K562 (cell line): Measurements from ENCODE around the gene RTBDN. TPM values are rescaled to one million over a fixed set of nuclear protein-coding genes. Genes with fewer than 3 reads are reported as not detected.

Source experiments
- ATAC-seq: fragments of 200-7000 bp; cut with Tn5 transposase; 3 replicates; pipeline ENCODE4 v1.9.1; 2020; ENCODE audit warnings: moderate library complexity
- BruUV-seq: library from RNA; stranded (reverse); fragments of 400-500 nt; replicated peaks from 2 replicates; lab custom pipeline; 2021; lab: Mats Ljungman, UMichigan
- CTCF ChIA-PET: fragments of 300-600 bp; formaldehyde crosslinking; extraction: SDS; loops from one replicate; lab custom pipeline; 2021; ENCODE audit warnings: low intra/inter-chr PET ratio; lab: Yijun Ruan, JAX
- POLR2A ChIA-PET: fragments of 300-600, 350-650 bp; sonication (Branson Sonifier 250); formaldehyde crosslinking; extraction: SDS; loops from one replicate; lab custom pipeline; 2021; ENCODE audit warnings: antibody characterized with exemption, inconsistent platforms; lab: Yijun Ruan, JAX
- DNase-seq, 4 experiments: peaks; one replicate each; pipeline versions ENCODE4 v3.0.0 to v3.0.0-alpha.2; 2011 to 2018; ENCODE audit warnings: low spot score in 3 of 4, mixed read lengths in 3 of 4; ENCODE audit errors: extremely low read depth in 1 of 4
- FAIRE-seq: peaks from 2 replicates; lab custom pipeline; 2011; peaks lifted over from hg19 to GRCh38; lab: Jason Lieb, UNC
- H2AFZ ChIP-seq: 2 replicates; pipeline ENCODE4 v1.6.0; 2011; ENCODE audit warnings: low read depth, low read length, control low read depth, inconsistent platforms
- H3K27ac ChIP-seq: fragments of 200-600 bp; 3 replicates; pipeline ENCODE4 v1.8.0; 2011; ENCODE audit warnings: low read depth, mild to moderate bottlenecking, control low read depth, inconsistent platforms, low read length, moderate library complexity, mixed read lengths; ENCODE audit errors: extremely low read depth
- H3K27me3 ChIP-seq, 2 experiments: fragments of 300-600 bp in 1 of 2; 2 replicates in 1 of 2; 3 replicates in 1 of 2; pipeline versions ENCODE4 v1.6.0 to v1.8.0; 2011; ENCODE audit warnings: inconsistent platforms in 2 of 2, low read length in 2 of 2, mild to moderate bottlenecking in 1 of 2, mixed read lengths in 1 of 2, moderate library complexity in 1 of 2; ENCODE audit not compliant: control insufficient read depth in 2 of 2, insufficient read depth in 2 of 2
- H3K36me3 ChIP-seq: fragments of 300-600 bp; 3 replicates; pipeline ENCODE4 v1.8.0; 2011; ENCODE audit warnings: mild to moderate bottlenecking, low read length, inconsistent platforms; ENCODE audit not compliant: control insufficient read depth, insufficient read depth
- H3K4me1 ChIP-seq, 2 experiments: fragments of 200-600 bp in 1 of 2; replicated peaks in 1 of 2; 2 replicates in 1 of 2; 3 replicates in 1 of 2; pipeline versions ENCODE4 v1.5.1 to v1.8.0; 2011; ENCODE audit warnings: inconsistent platforms in 2 of 2, low read length in 2 of 2, mild to moderate bottlenecking in 1 of 2, mixed read lengths in 1 of 2, moderate library complexity in 1 of 2; ENCODE audit not compliant: control insufficient read depth in 2 of 2, insufficient read depth in 2 of 2
- H3K4me2 ChIP-seq: 2 replicates; pipeline ENCODE4 v1.6.1; 2011; ENCODE audit warnings: low read length, control low read depth, inconsistent platforms, mixed read lengths; ENCODE audit not compliant: insufficient read depth
- H3K4me3 ChIP-seq: fragments of 200-600 bp; sonication (generic), shearing (Covaris generic); 2 replicates; pipeline ENCODE4 v1.5.1; 2016; ENCODE audit warnings: control low read depth, inconsistent platforms
- H3K79me2 ChIP-seq: fragments of 200-600 bp; 3 replicates; pipeline ENCODE4 v1.8.0; 2011; ENCODE audit warnings: low read length, inconsistent platforms; ENCODE audit not compliant: control insufficient read depth, insufficient read depth
- H3K9ac ChIP-seq, 2 experiments: 2 replicates each; pipeline versions ENCODE4 v1.6.0 to v1.6.1; 2011; ENCODE audit warnings: low read depth in 2 of 2, low read length in 2 of 2, control low read depth in 1 of 2, inconsistent platforms in 1 of 2, mild to moderate bottlenecking in 1 of 2, mixed read lengths in 1 of 2; ENCODE audit not compliant: insufficient read depth in 1 of 2
- H3K9me1 ChIP-seq: one replicate; pipeline ENCODE4 v1.6.0; 2011; ENCODE audit warnings: inconsistent platforms, mild to moderate bottlenecking, low read length, moderate library complexity; ENCODE audit not compliant: control insufficient read depth, insufficient read depth
- H3K9me3 ChIP-seq: replicated peaks from 2 replicates; pipeline ENCODE4 v1.5.1; 2011; ENCODE audit warnings: low read depth, low read length, inconsistent platforms; ENCODE audit not compliant: control insufficient read depth, insufficient read depth
- H4K20me1 ChIP-seq: replicated peaks from 2 replicates; pipeline ENCODE4 v1.6.1; 2011; ENCODE audit warnings: low read length, inconsistent platforms, mixed read lengths; ENCODE audit not compliant: control insufficient read depth, insufficient read depth
- CEBPG ChIP-seq, 3 experiments: fragments of 200-800 bp in 1 of 3; sonication (Bioruptor generic) in 1 of 3; sonication (generic) in 1 of 3; formaldehyde crosslinking in 1 of 3; IDR thresholded peaks in 2 of 3; conservative IDR thresholded peaks in 1 of 3; 2 replicates each; pipeline versions ENCODE4 v1.6.1 to v1.8.0; 2016 to 2022; ENCODE audit warnings: missing compliant biosample characterization in 2 of 3, missing genetic modification characterization in 2 of 3, mild to moderate bottlenecking in 1 of 3, missing genetic modification reagents in 1 of 3
- CHAMP1 ChIP-seq: fragments of 450-650 bp; IDR thresholded peaks from 2 replicates; pipeline ENCODE4 v1.6.1; 2016; ENCODE audit warnings: mild to moderate bottlenecking
- EHMT2 ChIP-seq: fragments of 450-650 bp; IDR thresholded peaks from 2 replicates; pipeline ENCODE4 v1.6.1; 2018; ENCODE audit warnings: antibody characterized with exemption
- HDAC1 ChIP-seq, 2 experiments: fragments of 450-650 bp; IDR thresholded peaks; 2 replicates each; pipeline ENCODE4 v1.6.1; 2016 to 2017; ENCODE audit warnings: inconsistent platforms in 1 of 2, mild to moderate bottlenecking in 1 of 2, moderate library complexity in 1 of 2
- HMGN3 ChIP-seq: IDR thresholded peaks from 2 replicates; pipeline ENCODE4 v1.6.1; 2011; ENCODE audit warnings: borderline replicate concordance, low read depth, mild to moderate bottlenecking, mixed read lengths, low read length; ENCODE audit not compliant: insufficient read length; ENCODE audit errors: extremely low read depth
- HNRNPH1 ChIP-seq: fragments of 200-400 bp; formaldehyde crosslinking; optimal IDR thresholded peaks from 2 replicates; pipeline ENCODE3; 2017; ENCODE audit warnings: low read depth, mild to moderate bottlenecking, low read length, moderate library complexity
- KDM4B ChIP-seq, 2 experiments: fragments of 450-650 bp in 1 of 2; sonication (generic) in 1 of 2; IDR thresholded peaks; 2 replicates each; pipeline ENCODE4 v1.6.1; 2016 to 2017; ENCODE audit warnings: borderline replicate concordance in 2 of 2, antibody characterized with exemption in 1 of 2, low read depth in 1 of 2, mild to moderate bottlenecking in 1 of 2
- KLF13 ChIP-seq: fragments of 450-650 bp; IDR thresholded peaks from 2 replicates; pipeline ENCODE4 v1.6.1; 2016; ENCODE audit warnings: missing genetic modification characterization, low read depth, mild to moderate bottlenecking, missing compliant biosample characterization, moderate library complexity, borderline replicate concordance
- MAFK ChIP-seq: IDR thresholded peaks from 2 replicates; pipeline ENCODE4 v1.6.1; 2011; ENCODE audit warnings: low read length, improper control_type of control experiment
- MIER1 ChIP-seq: fragments of 450-650 bp; IDR thresholded peaks from 2 replicates; pipeline ENCODE4 v1.6.1; 2016; ENCODE audit warnings: antibody characterized with exemption, mild to moderate bottlenecking, low read depth
- PHF20 ChIP-seq: fragments of 450-650 bp; IDR thresholded peaks from 2 replicates; pipeline ENCODE4 v1.6.1; 2018; ENCODE audit not compliant: partially characterized antibody
- POLR2A ChIP-seq: fragments of 450-650 bp; conservative IDR thresholded peaks from 2 replicates; pipeline ENCODE4 v1.6.1; 2016
- RFX1 ChIP-seq: fragments of 450-650 bp; IDR thresholded peaks from 2 replicates; pipeline ENCODE4 v1.6.1; 2016; ENCODE audit warnings: mild to moderate bottlenecking, moderate library complexity
- SLC30A9 ChIP-seq: fragments of 250-450 bp; sonication (Bioruptor Pico); IDR thresholded peaks from 2 replicates; pipeline ENCODE4 v1.8.0; 2022; ENCODE audit warnings: mild to moderate bottlenecking, moderate library complexity
- SMAD3 ChIP-seq: fragments of 450-650 bp; formaldehyde crosslinking; conservative IDR thresholded peaks from 2 replicates; pipeline ENCODE4 v1.4.0; 2020; ENCODE audit warnings: mild to moderate bottlenecking
- SRSF1 ChIP-seq: fragments of 200-400 bp; formaldehyde crosslinking; IDR thresholded peaks from 2 replicates; pipeline ENCODE4 v1.6.1; 2017; ENCODE audit warnings: mild to moderate bottlenecking, low read depth, low read length, moderate library complexity
- ZBTB1 ChIP-seq: sonication (generic); formaldehyde crosslinking; IDR thresholded peaks from 2 replicates; pipeline ENCODE4 v1.8.1; 2023; ENCODE audit warnings: missing genetic modification reagents, low read depth, mild to moderate bottlenecking, borderline replicate concordance
- ZBTB17 ChIP-seq: fragments of 450-650 bp; formaldehyde crosslinking; IDR thresholded peaks from 2 replicates; pipeline ENCODE4 v1.4.0; 2020; ENCODE audit warnings: mild to moderate bottlenecking
- ZNF384 ChIP-seq: IDR thresholded peaks from 2 replicates; pipeline ENCODE4 v1.6.1; 2012; ENCODE audit warnings: low read depth, low read length, improper control_type of control experiment
- ZNF561 ChIP-seq: fragments of 450-650 bp; formaldehyde crosslinking; conservative IDR thresholded peaks from 2 replicates; pipeline ENCODE4 v1.4.0; 2020; ENCODE audit warnings: mild to moderate bottlenecking, moderate library complexity
- ZNF695 ChIP-seq: fragments of 450-650 bp; formaldehyde crosslinking; IDR thresholded peaks from 2 replicates; pipeline ENCODE4 v1.4.0; 2020; ENCODE audit warnings: mild to moderate bottlenecking, moderate library complexity
- WGBS: fragments of 100-300 bp; shearing (Covaris generic); methylation state at CpG from one replicate; pipeline ENCODE4 v1.1.6; 2016; ENCODE audit warnings: low coverage, mixed read lengths; ENCODE audit not compliant: insufficient coverage; ENCODE audit errors: missing lambda C conversion rate; 5-methylcytosine and 5-hydroxymethylcytosine counted together
- in situ Hi-C: fragments of 300-500 bp; cut with MboI; formaldehyde crosslinking; loops from 4 replicates; pipeline ENCODE4 v1.15.0; 2018; ENCODE audit warnings: inconsistent platforms, mixed read lengths
- intact Hi-C: fragments of 100-400 bp; cut with micrococcal nuclease; formaldehyde crosslinking; loops from 2 replicates; pipeline ENCODE4 v1.14.2; 2022
- polyA plus RNA-seq, 8 experiments: library from polyadenylated mRNA; depleted of rRNA in 4 of 8; stranded (reverse) in 5 of 8; unstranded in 3 of 8; fragments of >200 nt; fragmentation: Nextera tagmentation in 2 of 8; fragmentation: Illumina TruSeq in 1 of 8; extraction: Ambion mirVana in 2 of 8; extraction: Trizol in 1 of 8; gene quantifications; 2 replicates each; pipeline versions ENCODE4 v1.2.1 to v1.2.3, GENCODE V29; 2011 to 2014; ENCODE audit warnings: inconsistent platforms in 1 of 8, missing spikeins in 1 of 8
- total RNA-seq, 7 experiments: library from RNA; depleted of rRNA in 6 of 7; stranded (reverse); fragments of >200 nt in 6 of 7; fragmentation: Illumina TruSeq in 2 of 7; extraction: Trizol in 2 of 7; gene quantifications; 2 replicates each; pipeline versions ENCODE4 v1.2.1 to v1.2.3, GENCODE V29; 2011 to 2021; ENCODE audit warnings: low replicate concordance in 1 of 7

Gene RTBDN
- total and polyA plus RNA-seq, 9 of the 15 experiments (the other 6 are each of a cell fraction or from before 2014, with no cell fraction given), result 0.20 to 2.3 (median 0.72) TPM; not detected in 1

GRCh38 chr19:12881172-12881808, 46.9 kb upstream of the RTBDN start, which contains the start of gene DNASE2:
TSS of gene DNASE2 (minus strand) at chr19:12881449. CDS start at chr19:12881375, 74 bp downstream.
- 2% methylated on average over 37 of the region's 38 CpGs for WGBS
- no TSS peak for BruUV-seq
- CTCF ChIA-PET, result no interaction called here
- TF ChIP-seq RFX1, result no peak
- TF ChIP-seq ZNF695 (CRISPR knock-in tag), result no peak
- TF ChIP-seq HDAC1 (IDR thresholded peaks at IDR 0.05), result peak in 1 of 2 experiments; percentile 72; a peak in 2 of 4 replicates
- TF ChIP-seq CEBPG (CRISPR knock-in tag; IDR thresholded peaks at IDR 0.05), result peak; percentile 81
- TF ChIP-seq CEBPG (tag; conservative IDR thresholded peaks at IDR 0.05 in 1 of 2, IDR thresholded peaks at IDR 0.05 in 1 of 2), result peak in 1 of 2 experiments; percentile 75; a peak in 2 of 4 replicates
- TF ChIP-seq MIER1, result no peak
- TF ChIP-seq MAFK, result no peak
- no peak for TF ChIP-seq CHAMP1
- peak; percentile 29; the same call in 1 of the 2 replicates for TF ChIP-seq ZBTB1
- TF ChIP-seq HNRNPH1, result no peak
- TF ChIP-seq PHF20, result peak; percentile 53
- TF ChIP-seq HMGN3, result peak; percentile 67
- no peak for TF ChIP-seq KLF13 (tag)
- 0 out of 2 replicates have a peak, but pooled peaks have one; percentile 49 for TF ChIP-seq ZBTB17 (CRISPR knock-in tag)
- TF ChIP-seq EHMT2, result no peak
- TF ChIP-seq SMAD3 (CRISPR knock-in tag), result no peak
- TF ChIP-seq SLC30A9 (CRISPR knock-in tag), result no peak
- peak; percentile 79 for TF ChIP-seq POLR2A
- peak; percentile 51; the same call in 1 of the 2 replicates for TF ChIP-seq ZNF384
- TF ChIP-seq SRSF1, result no peak
- TF ChIP-seq KDM4B (IDR thresholded peaks at IDR 0.05; ENCODE audit: borderline replicate concordance in 2 of 2, low read depth in 1 of 2), result 0 out of 4 replicates have a peak, but pooled peaks of 1 of the 2 experiments have one; percentile 18
- no peak for TF ChIP-seq ZNF561 (CRISPR knock-in tag)

More at GRCh38 chr19:12881172-12881808, 46.9 kb upstream of the RTBDN start, which contains the start of gene DNASE2:
- H3K4me1 ChIP-seq, result peaks cover 31 to 65% of the 10 kb centered on the region in 2 experiments; a peak in 4 of 5 replicates
- H4K20me1 ChIP-seq, result peaks cover 5% of the 10 kb centered on the region; the same call in 1 of the 2 replicates
- H3K4me3 ChIP-seq, result peak within 1 kb of the TSS; percentile 67
- no peaks in the 10 kb centered on the region for H3K9me3 ChIP-seq
- peaks cover 56% of the 10 kb centered on the region for H3K79me2 ChIP-seq
- ATAC-seq (peak; percentile 71), FAIRE-seq (peak; percentile 96), DNase-seq (peak; percentile 88 to 97 (median 92))
- H3K36me3 ChIP-seq, result peaks cover 41% of the 10 kb centered on the region
- peak within 1 kb of the TSS; percentile 88 for H2AFZ ChIP-seq
- intact Hi-C loops, result no loop called here
- H3K27ac ChIP-seq, result peak within 1 kb of the TSS; percentile 96
- H3K4me2 ChIP-seq, result peak within 1 kb of the TSS; percentile 93
- no peaks in the 10 kb centered on the region for H3K9me1 ChIP-seq
- POLR2A ChIA-PET, result interaction anchor here (0.6 to 2.9 kb wide), 11 partner anchors 8 to 274 kb away, joined by 3 to 23 read pairs (median 3); partner anchors contain the start of genes CALR, FARSA, GCDH and JUNB
- H3K9ac ChIP-seq, result peak within 1 kb of the TSS; percentile 94 to 96
- in situ Hi-C loops, result no loop called here
- H3K27me3 ChIP-seq, result no peaks in the 10 kb centered on the region
